Adrenal gland (tissue), 12 donors: Measurements from ENCODE around the gene GMDS. TPM values are rescaled to one million over a fixed set of nuclear protein-coding genes. Genes with fewer than 3 reads are reported as not detected.

Experiments used
- DNase-seq, 7 donors: peaks; one replicate each; pipeline ENCODE4 v3.0.0-alpha.2; 2019 to 2020
- H3K27ac ChIP-seq, 5 donors: fragments of 200-600 bp; sonication (generic) in 4 of 5; 1 replicate in 3 of 5; 2 replicates in 2 of 5; pipeline versions ENCODE4 v1.5.1 to v1.8.0; 2016 to 2020; ENCODE audit warnings: mild to moderate bottlenecking in 1 of 5
- H3K27me3 ChIP-seq: fragments of 200-600 bp; 2 replicates; pipeline ENCODE4 v1.8.0; 2021
- H3K36me3 ChIP-seq, 2 donors: fragments of 200-600 bp; replicated peaks in 1 of 2; 1 replicate in 1 of 2; 2 replicates in 1 of 2; pipeline versions ENCODE4 v1.5.1 to v1.8.0; 2018 to 2022
- H3K4me1 ChIP-seq, 2 donors: fragments of 200-600 bp; replicated peaks in 1 of 2; 1 replicate in 1 of 2; 2 replicates in 1 of 2; pipeline versions ENCODE4 v1.5.1 to v1.8.0; 2018 to 2021
- H3K4me3 ChIP-seq, 4 donors: fragments of 200-600 bp; sonication (generic) in 3 of 4; one replicate each; pipeline ENCODE4 v1.5.1; 2016 to 2018
- H3K9me3 ChIP-seq, 3 donors: fragments of 200-600 bp; sonication (generic) in 1 of 3; replicated peaks in 1 of 3; 1 replicate in 2 of 3; 2 replicates in 1 of 3; pipeline versions ENCODE4 v1.5.1 to v1.8.0; 2016 to 2021
- CTCF ChIP-seq, 6 experiments: fragments of 450-650 bp in 4 of 6; fragments of 200-600 bp in 2 of 6; sonication (generic) in 1 of 6; IDR thresholded peaks; 1 replicate in 5 of 6; 2 replicates in 1 of 6; pipeline versions ENCODE4 v1.5.1 to v1.8.0; 2016 to 2021; ENCODE audit warnings: antibody characterized with exemption in 6 of 6, mild to moderate bottlenecking in 2 of 6, moderate library complexity in 1 of 6
- POLR2A ChIP-seq, 2 donors: fragments of 450-650 bp; IDR thresholded peaks; one replicate each; pipeline ENCODE4 v1.6.1; 2017; ENCODE audit warnings: antibody characterized with exemption in 2 of 2, mild to moderate bottlenecking in 2 of 2, moderate library complexity in 1 of 2
- WGBS, 4 donors: extraction: QIAGEN DNeasy Blood & Tissue Kit in 2 of 4; methylation state at CpG; one replicate each; pipeline versions ENCODE4 v1.1.5 to v1.1.7; 2013 to 2017; 5-methylcytosine and 5-hydroxymethylcytosine counted together
- intact Hi-C, 2 donors: fragments of 100-400 bp; cut with DNase I; formaldehyde crosslinking; loops; one replicate each; pipeline versions ENCODE4 v1.14.1 to v1.15.0; 2022 to 2023
- polyA plus RNA-seq, 3 donors: library from polyadenylated mRNA; stranded (reverse); fragments of 200-250 nt in 2 of 3; fragments of 350-450 nt in 1 of 3; fragmentation: Illumina TruSeq in 1 of 3; extraction: RNeasy Lipid Tissue Mini Kit (QIAGEN cat#74804) in 1 of 3; gene quantifications; one replicate each; pipeline ENCODE4 v1.2.3, GENCODE V29; 2013 to 2014
- total RNA-seq, 9 donors: library from RNA; depleted of rRNA in 4 of 9; stranded (reverse); fragments of >200 nt in 4 of 9; fragments of 120-200 nt in 1 of 9; fragmentation: NEBNext Ultra II Directional in 1 of 9; extraction: Animal tissue kit (Norgen Biotek cat#: 25700) in 1 of 9; gene quantifications; one replicate each; pipeline versions ENCODE4 v1.1.0 to v1.2.4, GENCODE V29; 2013 to 2023
- donor health status: healthy with polysubstance abuse.
- donor health status: Bipolar disorder and iron deficiency.
- donor health status: DM: yes; HTN: yes; CAD: no.
- donor health status: DM: no; HTN: no; CAD: no.
- donor health status: DM: no; HTN: no; CAD: no.
- donor health status: DM: yes; HTN: yes; CAD: no.

Gene GMDS
- total and polyA plus RNA-seq, 12 donors = 8.5 to 39.2 (median 15.2) TPM

GRCh38 chr6:1865585-1865984 is 379.8 kb downstream of the GMDS start:
- intact Hi-C loops = no loop called here
- WGBS, 4 donors = 84 to 89% (median 87%) methylated on average over 7 of the region's 7 CpGs
- no peaks in the 10 kb centered on the region for H3K36me3 ChIP-seq

GRCh38 chr6:1864496-1864895 is 380.9 kb downstream of the GMDS start:
- 88 to 98% (median 94%) methylated on average over 3 of the region's 3 CpGs for WGBS, 4 donors
- intact Hi-C loops = no loop called here

More at GRCh38 chr6:1865585-1865984, 379.8 kb downstream of the GMDS start:
- Histone ChIP-seq H3K4me1 (no peaks in the 10 kb centered on the region), H3K27ac (no peak overlapping the region), H3K27me3 (no peaks in the 10 kb centered on the region), H3K9me3 (no peaks in the 10 kb centered on the region), H3K4me3 (no peak overlapping the region)
- TF ChIP-seq CTCF (IDR thresholded peaks at IDR 0.05) (no peak), POLR2A (IDR thresholded peaks at IDR 0.05) (no peak)
- no peak for DNase-seq

GRCh38 chr6:1862411-1862810 is 383.0 kb downstream of the GMDS start:
- WGBS, 4 donors = 69 to 81% (median 77%) methylated on average over 2 of the region's 2 CpGs
- no peak for DNase-seq
- no peak overlapping the region for H3K27ac ChIP-seq
- intact Hi-C loops = no loop called here
- no peaks in the 10 kb centered on the region for H3K36me3 ChIP-seq
- H3K27me3 ChIP-seq = no peaks in the 10 kb centered on the region
- no peak overlapping the region for H3K4me3 ChIP-seq
- no peaks in the 10 kb centered on the region for H3K4me1 ChIP-seq
- H3K9me3 ChIP-seq = no peaks in the 10 kb centered on the region
- TF ChIP-seq POLR2A (IDR thresholded peaks at IDR 0.05) (no peak), CTCF (IDR thresholded peaks at IDR 0.05) (no peak)

More at GRCh38 chr6:1864496-1864895, 380.9 kb downstream of the GMDS start:
- H3K4me1 ChIP-seq = no peaks in the 10 kb centered on the region
- no peaks in the 10 kb centered on the region for H3K9me3 ChIP-seq
- no peaks in the 10 kb centered on the region for H3K27me3 ChIP-seq
- no peak overlapping the region for H3K4me3 ChIP-seq
- H3K27ac ChIP-seq = no peak overlapping the region
- no peak for DNase-seq
- TF ChIP-seq CTCF (IDR thresholded peaks at IDR 0.05) = no peak
- no peak for TF ChIP-seq POLR2A (IDR thresholded peaks at IDR 0.05)
- H3K36me3 ChIP-seq = no peaks in the 10 kb centered on the region

GRCh38 chr6:1860756-1861348 is 384.6 kb downstream of the GMDS start:
- H3K4me1 ChIP-seq = no peaks in the 10 kb centered on the region
- no peak for DNase-seq
- 95 to 98% (median 97%) methylated on average over 4 of the region's 4 CpGs for WGBS, 4 donors
- intact Hi-C loops = no loop called here
- no peak for TF ChIP-seq POLR2A (IDR thresholded peaks at IDR 0.05)
- no peak overlapping the region for H3K27ac ChIP-seq
- no peaks in the 10 kb centered on the region for H3K9me3 ChIP-seq
- no peaks in the 10 kb centered on the region for H3K36me3 ChIP-seq
- H3K4me3 ChIP-seq = no peak overlapping the region
- H3K27me3 ChIP-seq = no peaks in the 10 kb centered on the region

GRCh38 chr6:1858859-1859258 is 386.5 kb downstream of the GMDS start:
- Histone ChIP-seq H3K9me3 (no peaks in the 10 kb centered on the region), H3K27ac (no peak overlapping the region), H3K4me1 (no peaks in the 10 kb centered on the region), H3K27me3 (no peaks in the 10 kb centered on the region), H3K36me3 (no peaks in the 10 kb centered on the region), H3K4me3 (no peak overlapping the region)
- WGBS, 4 donors = 92 to 95% (median 94%) methylated on average over 6 of the region's 6 CpGs
- intact Hi-C loops = no loop called here
- no peak for DNase-seq
- no peak for TF ChIP-seq CTCF (IDR thresholded peaks at IDR 0.05)
- no peak for TF ChIP-seq POLR2A (IDR thresholded peaks at IDR 0.05)
